GM18858 (cell line): Measurements from ENCODE around the gene LCA5L.

Experiments used
- ATAC-seq: cut with Tn5 transposase; IDR thresholded peaks from one replicate; pipeline ENCODE4 v1.9.1; 2021; ENCODE audit not compliant: unreplicated experiment

Gene LCA5L

GRCh38 chr21:39359382-39359781, 86.2 kb downstream of the LCA5L start:
- ATAC-seq, result no peak
